ENCODE data around the gene ATP5F1D. TPM values are rescaled to one million over a fixed set of nuclear protein-coding genes. Genes with fewer than 3 reads are reported as not detected.

The ATP5F1D gene
- total and polyA plus RNA-seq, 2 donors (not counting 1 experiment from before 2014, with no cell fraction given), result 150 to 166 TPM

DNA sequence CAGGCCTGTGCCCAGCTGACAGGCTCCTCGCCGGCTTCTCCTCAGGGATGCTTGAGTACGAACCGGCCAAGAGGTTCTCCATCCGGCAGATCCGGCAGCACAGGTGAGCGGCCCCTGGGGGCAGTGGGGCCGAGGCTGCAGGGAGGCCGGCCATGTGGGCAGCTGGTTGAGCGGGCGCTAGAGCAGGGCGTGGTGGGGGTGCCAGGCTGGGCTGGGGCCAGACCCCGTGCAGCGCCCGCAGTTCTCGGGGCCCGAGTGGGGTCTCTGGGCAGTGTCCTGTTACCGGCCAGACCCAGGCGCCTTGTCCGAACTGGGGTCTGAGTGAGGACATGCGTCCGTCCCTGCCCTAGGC, 19.7 kb upstream of the ATP5F1D start:
- whole genome bisulfite sequencing (ENCODE audit: insufficient coverage), result 97% methylated on average over 22 of the region's 22 CpGs
- Histone ChIP-seq H3K4me2 (replicated peaks; ENCODE audit: low read depth, low read length, poor library complexity, severe bottlenecking) (no peak overlapping the region), H3K9me3 (ENCODE audit: control extremely low read depth in 1 of 3, control insufficient read depth in 2 of 3, insufficient read depth in 1 of 3, low read length in 2 of 3) (no peaks in the 10 kb centered on the region), H2AFZ (ENCODE audit: insufficient read depth, low read depth, low read length, poor library complexity, severe bottlenecking) (no peak overlapping the region), H3K4me1 (ENCODE audit: control insufficient read depth in 2 of 2, insufficient read depth in 2 of 2, low read length in 2 of 2) (no peaks in the 10 kb centered on the region), H4K20me1 (ENCODE audit: control insufficient read depth, insufficient read depth, low read length, poor library complexity, severe bottlenecking) (peaks cover 53% of the 10 kb centered on the region), H3K27ac (ENCODE audit: low read length in 2 of 2) (no peak overlapping the region), H3K9ac (ENCODE audit: low read length) (no peak overlapping the region), H3K27me3 (replicated peaks in 1 of 4; ENCODE audit: control extremely low read depth in 1 of 4, control insufficient read depth in 3 of 4, insufficient read depth in 4 of 4, low read length in 3 of 4) (no peaks in the 10 kb centered on the region), H3K4me3 (ENCODE audit: control extremely low read depth in 1 of 5, extremely low read depth in 1 of 5, insufficient read depth in 1 of 5, low read depth in 2 of 5, low read length in 4 of 5) (no peak overlapping the region), H3K79me2 (ENCODE audit: control insufficient read depth, insufficient read depth, low read length) (peaks cover 40% of the 10 kb centered on the region), H3K36me3 (replicated peaks in 1 of 2; ENCODE audit: control extremely low read depth in 1 of 2, control insufficient read depth in 1 of 2, extremely low read depth in 1 of 2, insufficient read depth in 2 of 2, low read length in 1 of 2) (peaks cover 0 to 37% of the 10 kb centered on the region in 2 experiments)
- CTCF ChIA-PET, result no interaction called here
- DNase-seq, result no peak
- POLR2A ChIA-PET, result interaction anchor here (0.9 kb wide), 1 partner anchor 47 kb away, joined by 4 read pairs; the partner anchor contains the start of gene CIRBP
- intact Hi-C loops (cut with micrococcal nuclease), result no loop called here
- no peak for ATAC-seq (ENCODE audit: low read depth)
- H3K27ac Mint-ChIP-seq, result no peak overlapping the region
- H3K9me3 Mint-ChIP-seq (ENCODE audit: insufficient read depth), result no peaks in the 10 kb centered on the region
- no peaks in the 10 kb centered on the region for H3K27me3 Mint-ChIP-seq
- TF ChIP-seq EZH2 (IDR thresholded peaks at IDR 0.05; ENCODE audit: borderline replicate concordance, insufficient read depth, low read depth, low read length, poor library complexity, severe bottlenecking), result no peak
- TF ChIP-seq, protein P1, sequence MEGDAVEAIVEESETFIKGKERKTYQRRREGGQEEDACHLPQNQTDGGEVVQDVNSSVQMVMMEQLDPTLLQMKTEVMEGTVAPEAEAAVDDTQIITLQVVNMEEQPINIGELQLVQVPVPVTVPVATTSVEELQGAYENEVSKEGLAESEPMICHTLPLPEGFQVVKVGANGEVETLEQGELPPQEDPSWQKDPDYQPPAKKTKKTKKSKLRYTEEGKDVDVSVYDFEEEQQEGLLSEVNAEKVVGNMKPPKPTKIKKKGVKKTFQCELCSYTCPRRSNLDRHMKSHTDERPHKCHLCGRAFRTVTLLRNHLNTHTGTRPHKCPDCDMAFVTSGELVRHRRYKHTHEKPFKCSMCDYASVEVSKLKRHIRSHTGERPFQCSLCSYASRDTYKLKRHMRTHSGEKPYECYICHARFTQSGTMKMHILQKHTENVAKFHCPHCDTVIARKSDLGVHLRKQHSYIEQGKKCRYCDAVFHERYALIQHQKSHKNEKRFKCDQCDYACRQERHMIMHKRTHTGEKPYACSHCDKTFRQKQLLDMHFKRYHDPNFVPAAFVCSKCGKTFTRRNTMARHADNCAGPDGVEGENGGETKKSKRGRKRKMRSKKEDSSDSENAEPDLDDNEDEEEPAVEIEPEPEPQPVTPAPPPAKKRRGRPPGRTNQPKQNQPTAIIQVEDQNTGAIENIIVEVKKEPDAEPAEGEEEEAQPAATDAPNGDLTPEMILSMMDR (IDR thresholded peaks at IDR 0.05), result no peak
- H3K4me1 Mint-ChIP-seq, result peaks cover 4% of the 10 kb centered on the region
- H3K4me3 Mint-ChIP-seq, result no peak overlapping the region

DNA sequence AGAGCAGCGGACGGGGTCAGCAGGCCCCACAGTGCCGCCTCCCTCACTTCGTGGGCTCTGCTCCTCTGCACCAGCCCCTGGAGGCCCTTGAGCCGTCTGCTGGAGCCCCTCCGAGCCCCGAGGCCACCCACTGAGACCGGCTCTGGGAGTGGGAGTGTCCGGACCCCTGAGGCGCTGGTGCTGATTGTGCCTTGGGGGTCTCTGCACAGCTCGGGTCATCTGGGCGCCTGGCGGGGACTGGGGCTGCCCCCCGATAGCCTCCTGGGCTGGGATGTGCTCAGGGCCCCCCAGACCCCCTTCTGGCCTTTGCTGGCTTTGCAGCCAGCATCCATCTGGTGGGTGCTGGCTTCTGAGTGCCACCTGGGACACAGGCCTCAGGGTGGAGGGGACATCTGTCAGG, 19.2 kb upstream of the ATP5F1D start:
- no peaks in the 10 kb centered on the region for H3K27me3 ChIP-seq (replicated peaks in 1 of 4; ENCODE audit: control extremely low read depth in 1 of 4, control insufficient read depth in 3 of 4, insufficient read depth in 4 of 4, low read length in 3 of 4)
- 96% methylated on average over 13 of the region's 14 CpGs for WGBS (ENCODE audit: insufficient coverage)
- H3K27ac Mint-ChIP-seq, result no peak overlapping the region
- H3K4me1 ChIP-seq (ENCODE audit: control insufficient read depth in 2 of 2, insufficient read depth in 2 of 2, low read length in 2 of 2), result no peaks in the 10 kb centered on the region
- peaks cover 4% of the 10 kb centered on the region for H3K4me1 Mint-ChIP-seq
- H3K9ac ChIP-seq (ENCODE audit: low read length), result no peak overlapping the region
- H3K4me3 Mint-ChIP-seq, result no peak overlapping the region
- H3K27me3 Mint-ChIP-seq, result no peaks in the 10 kb centered on the region
- ATAC-seq (ENCODE audit: low read depth), result no peak
- TF ChIP-seq, protein P1 (IDR thresholded peaks at IDR 0.05), result no peak
- no peak for TF ChIP-seq EZH2 (IDR thresholded peaks at IDR 0.05; ENCODE audit: borderline replicate concordance, insufficient read depth, low read depth, low read length, poor library complexity, severe bottlenecking)
- no peak overlapping the region for H2AFZ ChIP-seq (ENCODE audit: insufficient read depth, low read depth, low read length, poor library complexity, severe bottlenecking)
- ChIA-PET CTCF (interaction anchor here (1.0 to 1.9 kb wide), 2 partner anchors 31 to 238 kb away, joined by 3 to 6 read pairs; partner anchors contain the start of gene WDR18), POLR2A (interaction anchor here (0.6 to 0.9 kb wide), 2 partner anchors 51 to 487 kb away, joined by 3 to 5 read pairs; no protein-coding TSS in a partner anchor)
- H3K4me2 ChIP-seq (replicated peaks; ENCODE audit: low read depth, low read length, poor library complexity, severe bottlenecking), result no peak overlapping the region
- DNase-seq, result no peak
- peaks cover 35% of the 10 kb centered on the region for H3K79me2 ChIP-seq (ENCODE audit: control insufficient read depth, insufficient read depth, low read length)
- H3K27ac ChIP-seq (ENCODE audit: low read length in 2 of 2), result no peak overlapping the region
- no peaks in the 10 kb centered on the region for H3K9me3 Mint-ChIP-seq (ENCODE audit: insufficient read depth)
- intact Hi-C loops (cut with micrococcal nuclease), result no loop called here
- H3K4me3 ChIP-seq (ENCODE audit: control extremely low read depth in 1 of 5, extremely low read depth in 1 of 5, insufficient read depth in 1 of 5, low read depth in 2 of 5, low read length in 4 of 5), result no peak overlapping the region
- H4K20me1 ChIP-seq (ENCODE audit: control insufficient read depth, insufficient read depth, low read length, poor library complexity, severe bottlenecking), result peaks cover 52% of the 10 kb centered on the region
- H3K9me3 ChIP-seq (ENCODE audit: control extremely low read depth in 1 of 3, control insufficient read depth in 2 of 3, insufficient read depth in 1 of 3, low read length in 2 of 3), result no peaks in the 10 kb centered on the region
- peaks cover 0 to 41% of the 10 kb centered on the region in 2 experiments for H3K36me3 ChIP-seq (replicated peaks in 1 of 2; ENCODE audit: control extremely low read depth in 1 of 2, control insufficient read depth in 1 of 2, extremely low read depth in 1 of 2, insufficient read depth in 2 of 2, low read length in 1 of 2)
